Nucleus accumbens (tissue), 56 donors: ENCODE measurements around the gene IARS1.

Source experiments
- DNase-seq, 56 donors: peaks; one replicate each; lab custom pipeline; 2025; lab: John Stamatoyannopoulos, UW

The IARS1 gene

GRCh38 chr9:92297611-92298010, 4.1 kb upstream of the IARS1 start:
- DNase-seq: no peak

GRCh38 chr9:92295827-92296258, 2.3 kb upstream of the IARS1 start:
- DNase-seq: no peak

GRCh38 chr9:92295240-92295790, 1.8 kb upstream of the IARS1 start:
- DNase-seq: no peak

DNA sequence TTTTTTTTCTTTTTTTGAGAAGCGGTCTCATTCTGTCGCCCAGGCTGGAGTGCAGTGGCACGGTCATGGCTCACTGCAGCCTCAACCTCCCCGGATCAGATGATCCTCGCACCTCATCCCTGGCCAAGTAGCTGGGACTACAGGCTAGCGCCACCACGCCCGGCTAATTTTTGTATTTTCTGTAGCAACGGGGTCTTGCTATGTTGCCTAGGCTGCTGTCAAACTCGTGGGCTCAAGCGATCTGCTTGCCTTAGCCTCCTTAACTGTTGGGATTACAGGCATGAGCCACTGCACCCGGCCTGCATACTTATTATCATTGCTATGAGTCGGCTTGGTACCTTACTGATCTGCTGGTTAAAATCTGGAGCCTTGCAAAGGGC, 790 bp upstream of the IARS1 start:
- peak in 6 of 56 donors; percentile 0 to 15 (median 6) for DNase-seq

DNA sequence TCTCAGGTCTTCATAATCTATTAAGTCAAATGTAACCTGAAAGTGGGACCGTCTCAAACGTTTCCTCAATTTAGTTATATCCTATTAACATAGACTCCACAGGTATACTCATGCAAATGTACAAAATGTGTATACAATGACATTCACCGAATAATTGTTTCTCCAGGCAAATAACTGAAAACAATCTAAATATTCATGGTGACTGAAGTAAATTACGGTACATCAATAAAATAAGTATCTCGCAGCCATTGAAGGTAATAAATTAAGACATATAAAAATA, 482 bp downstream of the IARS1 start:
- DNase-seq: no peak

DNA sequence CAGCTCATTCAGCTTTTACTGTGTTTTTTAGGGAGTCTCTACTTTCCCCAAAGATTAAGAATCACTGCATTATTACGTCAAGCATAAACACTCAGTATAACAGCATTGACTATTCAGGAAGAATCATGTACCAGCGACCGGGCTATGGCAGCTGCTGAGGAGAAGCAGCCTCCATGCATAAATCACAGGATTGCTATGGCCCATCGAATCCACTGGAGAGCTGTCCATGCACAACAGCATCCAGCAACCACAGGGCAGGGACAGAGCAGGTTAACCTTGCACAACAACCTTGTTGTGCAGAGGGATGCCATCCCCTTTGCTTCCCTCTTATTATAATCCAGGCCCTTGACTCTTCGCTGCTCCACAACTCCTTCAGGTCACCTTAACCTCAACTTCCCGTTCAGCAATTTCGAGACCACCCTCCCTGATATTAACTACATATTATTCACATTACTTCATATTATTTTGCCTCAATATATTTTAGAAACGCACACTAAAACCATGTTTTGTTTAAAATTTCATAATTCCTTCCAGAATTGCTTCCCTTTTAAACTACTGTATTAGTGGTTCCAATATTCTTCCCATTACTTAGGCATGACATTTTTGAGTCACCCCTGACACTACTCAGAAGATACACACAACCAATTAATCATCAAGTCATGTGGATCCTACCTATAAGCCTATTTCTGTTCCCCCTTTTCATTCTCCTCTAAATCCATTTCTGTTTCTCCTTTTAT, 991 bp downstream of the IARS1 start:
- no peak for DNase-seq

- DNase-seq: no peak
Measured at GRCh38 chr9:92291577-92291976, 1.9 kb downstream of the IARS1 start.

DNA sequence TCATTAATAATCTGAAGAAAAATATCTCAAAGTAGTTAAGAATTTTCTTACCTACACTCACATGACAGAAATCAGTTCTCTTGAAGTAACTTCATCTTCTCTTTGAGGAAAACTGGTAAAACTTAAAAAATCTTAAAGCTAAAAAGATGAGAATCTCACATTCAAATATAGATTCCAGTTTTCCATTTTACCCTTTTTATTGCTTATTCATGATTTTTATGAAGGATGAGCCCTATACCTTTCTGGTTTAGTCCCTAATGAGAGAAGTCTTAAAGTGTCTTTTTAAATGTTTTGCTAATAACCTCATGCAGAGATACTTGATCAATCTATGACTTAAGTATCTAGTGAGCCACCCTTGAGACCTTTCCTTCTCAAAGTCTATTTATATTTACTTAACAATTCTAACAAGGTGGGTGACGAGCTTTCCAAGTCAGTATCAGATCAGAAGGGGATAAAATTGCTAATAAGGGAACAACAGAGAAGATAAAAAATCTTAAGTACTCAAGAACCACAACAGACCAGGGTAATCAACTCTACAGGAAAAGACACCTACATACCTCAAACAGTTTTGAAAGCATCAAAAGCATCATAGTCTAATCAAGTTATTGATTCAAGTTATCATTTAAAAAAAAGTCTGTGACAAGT, 2.6 kb downstream of the IARS1 start:
- no peak for DNase-seq

DNA sequence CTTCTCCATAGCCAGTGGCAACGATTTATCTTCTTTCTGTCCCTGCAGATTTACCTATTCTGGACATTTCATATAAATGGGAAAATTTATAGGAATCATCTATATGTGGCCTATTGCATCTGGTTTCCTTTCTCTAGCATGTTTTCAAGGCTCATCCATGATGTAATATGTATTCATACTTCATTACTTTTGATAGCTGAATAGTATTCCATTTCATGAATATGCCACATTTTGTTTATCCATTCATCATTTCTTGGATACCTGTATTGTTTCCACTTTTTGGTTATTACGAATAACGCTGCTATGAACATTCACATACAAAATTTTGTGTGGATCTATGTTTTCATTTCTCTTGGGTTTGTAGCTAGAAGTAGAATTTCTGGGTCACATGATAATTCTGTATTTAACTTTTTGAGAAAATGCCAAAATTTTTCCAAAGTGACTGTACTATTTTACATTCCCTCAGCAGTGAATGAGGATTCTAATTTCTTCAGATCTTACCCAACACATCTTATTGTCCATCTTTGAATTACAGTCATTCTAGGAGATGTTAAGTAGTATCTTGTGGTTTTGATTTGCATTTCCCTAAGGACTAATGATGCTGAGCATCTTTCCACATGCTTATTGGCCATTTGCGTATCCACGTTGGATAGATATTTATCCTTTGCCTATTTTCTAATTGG, 3.6 kb downstream of the IARS1 start:
- no peak for DNase-seq

DNA sequence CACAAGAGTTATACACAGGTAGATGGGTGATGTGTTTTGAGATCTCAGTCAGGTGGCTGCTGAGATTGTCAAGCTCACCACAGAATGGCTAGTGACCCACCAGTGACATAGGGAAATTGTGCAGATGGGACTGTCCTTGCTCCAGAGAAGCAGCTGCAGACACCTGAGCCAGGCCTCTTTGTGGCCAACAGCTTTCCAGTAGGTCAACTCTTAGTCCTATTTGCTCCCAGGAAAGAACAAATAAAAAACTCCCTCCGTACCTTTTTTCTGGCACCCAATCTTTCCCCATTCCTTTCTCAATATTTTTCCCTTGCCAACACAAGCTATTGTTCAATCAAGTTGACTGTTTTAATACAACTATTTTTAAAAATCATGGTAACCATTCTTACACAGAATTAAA, 14.2 kb downstream of the IARS1 start:
- DNase-seq: no peak

DNA sequence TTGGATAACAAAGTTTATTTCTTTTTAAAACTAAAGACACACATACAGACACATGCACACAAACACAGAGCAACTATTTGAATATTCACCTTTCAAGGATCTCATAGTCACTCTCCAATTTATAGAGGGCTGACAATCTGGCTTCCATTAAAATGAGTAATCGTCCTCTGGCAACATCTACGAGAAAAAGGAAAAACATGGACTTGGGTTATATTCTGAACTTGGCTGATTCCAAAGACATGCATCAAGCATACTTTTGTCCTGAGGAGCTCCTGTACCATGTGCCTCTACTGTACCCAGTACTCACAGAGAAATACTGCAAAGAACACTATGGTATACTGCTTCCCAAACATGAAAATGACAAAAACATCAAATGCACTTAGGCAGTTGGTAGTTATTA, 15.4 kb downstream of the IARS1 start:
- no peak for DNase-seq

DNA sequence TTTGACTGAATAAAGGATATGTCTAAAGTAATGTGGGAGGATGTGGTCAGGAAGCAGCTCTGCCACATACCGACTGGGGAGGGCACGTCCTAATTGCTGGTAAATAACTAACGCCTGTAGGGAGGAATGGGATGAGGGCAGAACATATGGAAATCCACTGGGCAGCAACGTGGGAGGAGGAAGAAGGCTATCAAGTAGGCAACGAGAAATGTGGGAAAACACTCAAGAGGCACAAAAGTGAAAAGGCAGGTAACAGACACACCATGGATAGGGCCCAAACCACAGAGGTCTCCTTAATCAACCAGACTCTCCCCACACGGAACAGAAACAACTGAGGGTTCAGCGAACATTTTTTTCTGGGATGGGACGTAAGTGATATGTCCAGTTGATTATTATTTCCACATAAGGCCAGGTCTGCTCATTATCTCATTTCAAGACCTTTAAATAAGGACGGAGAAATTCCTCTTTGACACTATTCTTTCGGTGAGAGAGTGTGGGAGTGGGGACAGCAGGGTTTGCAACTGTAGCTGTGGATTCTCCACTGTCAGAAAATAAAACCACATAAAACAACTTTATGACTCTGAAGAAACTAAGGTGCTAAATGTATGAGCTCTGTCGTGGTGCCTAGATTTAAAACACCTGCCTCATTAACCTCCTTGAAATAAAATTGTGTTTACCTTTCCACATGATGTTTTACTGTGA, 17.0 kb downstream of the IARS1 start:
- no peak for DNase-seq

- no peak for DNase-seq
Measured at GRCh38 chr9:92275541-92275940, 18.0 kb downstream of the IARS1 start.

- DNase-seq: no peak
Measured at GRCh38 chr9:92270511-92270910, 23.0 kb downstream of the IARS1 start.

- DNase-seq: no peak
Measured at GRCh38 chr9:92266486-92266885, 27.0 kb downstream of the IARS1 start.

DNA sequence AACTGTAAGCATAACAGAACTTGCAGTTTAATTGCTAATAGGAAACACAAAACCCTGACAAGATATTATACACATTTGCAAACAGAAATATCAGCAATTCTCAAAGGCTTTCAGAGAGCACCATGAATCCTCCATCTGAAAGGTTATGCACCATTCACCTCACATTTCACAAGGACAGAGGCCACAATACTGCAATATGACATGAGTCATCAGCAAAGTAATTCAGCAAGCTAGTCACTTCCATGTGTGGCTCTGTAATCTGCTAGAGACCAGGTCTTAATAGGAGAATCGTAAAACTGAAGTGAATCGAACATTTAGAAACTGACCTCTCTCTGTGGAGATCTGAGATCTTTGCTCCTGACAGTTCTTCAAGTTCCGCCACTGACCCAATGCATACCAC, 28.3 kb downstream of the IARS1 start:
- DNase-seq: no peak

GRCh38 chr9:92263131-92263530, 30.4 kb downstream of the IARS1 start:
- no peak for DNase-seq

DNA sequence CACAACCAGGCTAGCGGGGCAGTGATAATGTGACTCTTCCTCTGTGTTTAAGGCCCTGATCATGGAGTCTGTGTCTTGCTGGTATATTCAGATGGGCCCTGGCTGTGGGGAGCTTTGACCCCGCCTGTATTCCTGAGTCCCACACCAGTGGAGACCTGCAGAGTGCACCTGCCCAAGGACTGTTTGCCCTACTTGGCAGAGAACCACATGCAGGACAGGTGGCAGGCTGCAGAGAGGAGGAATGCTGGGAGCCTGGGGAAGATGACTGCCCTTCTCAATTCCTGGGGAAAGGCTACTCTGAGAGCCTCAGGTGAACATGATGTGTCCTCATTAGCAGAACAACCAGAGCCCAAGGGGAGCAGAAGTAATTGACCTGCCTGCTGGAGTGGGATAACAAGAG, 36.2 kb downstream of the IARS1 start:
- DNase-seq: no peak

DNA sequence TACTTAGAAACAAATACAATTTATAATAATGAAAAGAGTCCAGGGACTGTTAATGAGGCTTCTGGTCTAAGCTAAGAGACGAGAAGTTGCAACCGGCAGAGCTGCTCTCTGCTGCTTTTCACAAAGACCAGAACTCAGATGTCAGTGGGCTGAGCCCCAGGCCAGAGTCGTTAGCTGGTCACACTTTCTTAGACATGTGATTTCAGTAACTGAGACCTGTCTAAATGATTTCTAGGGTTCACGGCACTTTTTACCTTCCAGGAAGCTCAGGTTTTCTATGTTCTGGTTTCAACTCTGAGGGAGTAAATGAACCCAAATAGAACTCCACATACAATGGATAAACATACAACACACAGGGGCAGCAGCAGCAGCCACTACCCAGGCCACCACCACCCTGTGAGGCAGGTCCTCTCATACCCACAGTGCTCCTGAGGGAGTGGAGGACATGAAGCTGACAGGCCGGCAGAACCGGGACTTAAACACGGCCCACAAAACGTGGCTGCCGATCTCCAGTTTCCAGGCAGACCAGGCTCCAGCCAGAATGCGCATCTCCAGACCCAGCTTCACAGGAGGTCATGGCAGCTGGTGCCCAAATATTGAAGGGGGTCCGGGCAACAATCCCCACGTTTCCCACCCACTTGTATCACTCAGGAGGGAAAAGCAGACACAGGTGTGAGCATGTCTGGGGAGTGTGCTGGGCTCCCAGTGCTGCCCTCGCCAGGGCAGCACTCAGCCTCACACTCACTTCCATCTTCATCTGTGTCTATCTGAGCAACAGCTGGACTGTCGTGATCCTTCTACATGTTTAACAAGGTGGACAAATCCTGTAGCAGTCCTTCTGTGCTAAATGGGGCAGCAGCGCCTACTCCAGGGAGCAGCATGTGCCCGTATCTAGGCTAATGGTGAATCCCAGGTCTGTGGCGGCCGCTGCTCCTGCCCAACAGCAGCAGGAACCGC, 38.8 kb downstream of the IARS1 start:
- no peak for DNase-seq

DNA sequence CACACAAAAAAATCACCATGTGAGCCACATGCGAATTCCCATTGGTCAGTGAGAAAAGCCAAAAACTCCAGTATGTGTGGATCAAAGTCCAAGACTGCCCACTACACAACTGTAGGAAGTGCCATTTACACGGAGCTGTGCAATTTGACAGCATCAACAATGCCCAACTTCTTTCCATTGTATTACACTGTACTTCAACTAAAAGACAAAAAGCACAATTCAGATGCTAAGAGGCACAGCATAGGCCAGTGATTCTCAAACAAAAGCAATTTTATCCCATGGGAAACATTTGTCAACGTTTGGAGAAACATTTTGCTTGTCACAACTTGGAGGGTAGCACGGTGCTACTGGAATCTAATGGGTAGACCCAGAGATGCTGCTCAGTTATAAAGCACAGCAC, 39.8 kb downstream of the IARS1 start:
- peak in 1 of 56 donors; percentile 2 for DNase-seq
